B cell (primary cell): ENCODE results near the gene CHMP1B.

Experiments
- EZH2 ChIP-seq: IDR thresholded peaks from 2 replicates; pipeline ENCODE4 v1.6.1; 2012; ENCODE audit warnings: borderline replicate concordance, low read depth, mild to moderate bottlenecking, moderate library complexity, low read length; ENCODE audit not compliant: insufficient read depth, poor library complexity, severe bottlenecking
- TF ChIP-seq, protein P1 (sequence below): fragments of 200-600 bp; IDR thresholded peaks from one replicate; pipeline ENCODE4 v1.8.0; 2022; ENCODE audit warnings: antibody characterized with exemption, mild to moderate bottlenecking

DNA sequence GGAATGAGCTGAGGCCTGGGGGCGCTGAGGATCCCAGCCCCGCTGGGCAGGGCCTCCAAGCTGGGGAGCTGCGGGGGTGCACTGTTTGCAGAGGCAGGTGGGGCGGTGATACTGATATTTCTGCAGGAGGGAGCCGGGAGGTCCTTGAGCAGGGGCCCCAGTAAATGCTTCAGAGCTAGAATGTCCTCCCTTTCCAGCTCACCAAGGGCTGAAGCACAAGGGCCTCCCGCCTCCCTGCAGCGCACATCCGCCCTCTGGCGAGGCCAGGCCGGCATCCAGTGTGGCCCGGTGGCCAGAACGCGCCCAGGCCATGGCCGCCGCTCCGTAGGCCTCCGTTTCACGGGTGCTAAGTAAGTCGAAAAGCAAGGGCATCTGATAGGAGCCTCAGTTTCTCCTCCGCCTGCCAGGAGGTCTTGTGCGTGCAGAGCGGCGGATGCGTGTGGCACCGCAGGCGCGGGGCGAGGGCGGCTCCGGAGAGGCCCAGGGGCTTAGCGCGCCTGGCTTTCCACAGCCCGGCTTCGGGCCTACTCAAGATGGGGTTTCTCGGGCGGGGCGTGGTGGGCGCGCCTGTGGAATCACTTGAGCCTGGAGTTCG, 29.5 kb upstream of the CHMP1B start:
- TF ChIP-seq, protein P1, sequence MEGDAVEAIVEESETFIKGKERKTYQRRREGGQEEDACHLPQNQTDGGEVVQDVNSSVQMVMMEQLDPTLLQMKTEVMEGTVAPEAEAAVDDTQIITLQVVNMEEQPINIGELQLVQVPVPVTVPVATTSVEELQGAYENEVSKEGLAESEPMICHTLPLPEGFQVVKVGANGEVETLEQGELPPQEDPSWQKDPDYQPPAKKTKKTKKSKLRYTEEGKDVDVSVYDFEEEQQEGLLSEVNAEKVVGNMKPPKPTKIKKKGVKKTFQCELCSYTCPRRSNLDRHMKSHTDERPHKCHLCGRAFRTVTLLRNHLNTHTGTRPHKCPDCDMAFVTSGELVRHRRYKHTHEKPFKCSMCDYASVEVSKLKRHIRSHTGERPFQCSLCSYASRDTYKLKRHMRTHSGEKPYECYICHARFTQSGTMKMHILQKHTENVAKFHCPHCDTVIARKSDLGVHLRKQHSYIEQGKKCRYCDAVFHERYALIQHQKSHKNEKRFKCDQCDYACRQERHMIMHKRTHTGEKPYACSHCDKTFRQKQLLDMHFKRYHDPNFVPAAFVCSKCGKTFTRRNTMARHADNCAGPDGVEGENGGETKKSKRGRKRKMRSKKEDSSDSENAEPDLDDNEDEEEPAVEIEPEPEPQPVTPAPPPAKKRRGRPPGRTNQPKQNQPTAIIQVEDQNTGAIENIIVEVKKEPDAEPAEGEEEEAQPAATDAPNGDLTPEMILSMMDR, result no peak
- no peak for TF ChIP-seq EZH2
